HL-60 (cell line): ENCODE results near the gene SLC16A10.

Source experiments
- DNase-seq, 2 experiments: peaks; one replicate each; pipeline ENCODE4 v3.0.0-alpha.2; 2010 to 2020; ENCODE audit warnings: low read depth in 1 of 2, low spot score in 1 of 2
- H3K27ac ChIP-seq: fragments of 250-450 bp; sonication (Bioruptor Pico); replicated peaks from 2 replicates; pipeline ENCODE4 v1.5.1; 2020; ENCODE audit warnings: mild to moderate bottlenecking, moderate library complexity
- H3K27me3 ChIP-seq: fragments of 250-450 bp; sonication (Bioruptor Pico); 2 replicates; pipeline ENCODE4 v1.5.1; 2021; ENCODE audit warnings: mild to moderate bottlenecking, moderate library complexity; ENCODE audit not compliant: insufficient read depth, poor library complexity, severe bottlenecking
- H3K4me3 ChIP-seq: replicated peaks from 2 replicates; pipeline ENCODE4 v1.5.1; 2011; ENCODE audit warnings: mild to moderate bottlenecking, control low read depth, low read length; ENCODE audit not compliant: insufficient read depth
- GABPA ChIP-seq: IDR thresholded peaks from 2 replicates; pipeline ENCODE4 v1.6.1; 2012; ENCODE audit warnings: low read depth
- POLR2AphosphoS5 ChIP-seq: IDR thresholded peaks from 2 replicates; pipeline ENCODE4 v1.6.1; 2012; ENCODE audit warnings: low read depth
- SPI1 ChIP-seq: IDR thresholded peaks from 2 replicates; pipeline ENCODE4 v1.6.1; 2012; ENCODE audit warnings: low read depth, mild to moderate bottlenecking, borderline replicate concordance
- TF ChIP-seq, protein P1 (sequence below): IDR thresholded peaks from one replicate; pipeline ENCODE4 v1.5.1; 2011; ENCODE audit warnings: low read length, control low read depth, inconsistent platforms; ENCODE audit not compliant: insufficient read depth
- TF ChIP-seq, protein P2 (sequence below): IDR thresholded peaks from 2 replicates; pipeline ENCODE4 v1.6.1; 2012; ENCODE audit warnings: low read depth; ENCODE audit not compliant: insufficient replicate concordance

The SLC16A10 gene

DNA sequence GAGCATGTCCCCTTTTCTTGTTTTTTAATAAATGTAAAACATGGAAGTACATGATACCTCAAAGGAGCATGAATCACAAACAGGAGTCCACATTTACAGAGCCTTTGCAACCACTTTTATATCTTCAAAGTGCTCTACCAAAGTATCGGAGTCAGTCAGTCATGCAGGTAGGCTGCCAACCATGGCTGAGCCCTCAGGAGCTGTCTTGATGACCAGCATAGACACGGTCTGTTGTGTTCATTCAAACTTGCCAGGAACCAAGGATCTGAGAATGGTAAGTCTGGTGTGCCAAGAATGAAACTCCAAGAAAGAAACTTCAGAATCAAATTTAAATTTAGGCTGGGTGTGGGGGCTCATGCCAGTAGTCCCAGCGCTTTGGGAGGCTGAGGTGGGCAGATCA lies 111.5 kb downstream of the SLC16A10 start:
- no peak for DNase-seq
- H3K27ac ChIP-seq = no peak overlapping the region
- H3K27me3 ChIP-seq = no peaks in the 10 kb centered on the region
- H3K4me3 ChIP-seq = no peak overlapping the region
- TF ChIP-seq, protein P1, sequence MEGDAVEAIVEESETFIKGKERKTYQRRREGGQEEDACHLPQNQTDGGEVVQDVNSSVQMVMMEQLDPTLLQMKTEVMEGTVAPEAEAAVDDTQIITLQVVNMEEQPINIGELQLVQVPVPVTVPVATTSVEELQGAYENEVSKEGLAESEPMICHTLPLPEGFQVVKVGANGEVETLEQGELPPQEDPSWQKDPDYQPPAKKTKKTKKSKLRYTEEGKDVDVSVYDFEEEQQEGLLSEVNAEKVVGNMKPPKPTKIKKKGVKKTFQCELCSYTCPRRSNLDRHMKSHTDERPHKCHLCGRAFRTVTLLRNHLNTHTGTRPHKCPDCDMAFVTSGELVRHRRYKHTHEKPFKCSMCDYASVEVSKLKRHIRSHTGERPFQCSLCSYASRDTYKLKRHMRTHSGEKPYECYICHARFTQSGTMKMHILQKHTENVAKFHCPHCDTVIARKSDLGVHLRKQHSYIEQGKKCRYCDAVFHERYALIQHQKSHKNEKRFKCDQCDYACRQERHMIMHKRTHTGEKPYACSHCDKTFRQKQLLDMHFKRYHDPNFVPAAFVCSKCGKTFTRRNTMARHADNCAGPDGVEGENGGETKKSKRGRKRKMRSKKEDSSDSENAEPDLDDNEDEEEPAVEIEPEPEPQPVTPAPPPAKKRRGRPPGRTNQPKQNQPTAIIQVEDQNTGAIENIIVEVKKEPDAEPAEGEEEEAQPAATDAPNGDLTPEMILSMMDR = no peak
- no peak for TF ChIP-seq SPI1

DNA sequence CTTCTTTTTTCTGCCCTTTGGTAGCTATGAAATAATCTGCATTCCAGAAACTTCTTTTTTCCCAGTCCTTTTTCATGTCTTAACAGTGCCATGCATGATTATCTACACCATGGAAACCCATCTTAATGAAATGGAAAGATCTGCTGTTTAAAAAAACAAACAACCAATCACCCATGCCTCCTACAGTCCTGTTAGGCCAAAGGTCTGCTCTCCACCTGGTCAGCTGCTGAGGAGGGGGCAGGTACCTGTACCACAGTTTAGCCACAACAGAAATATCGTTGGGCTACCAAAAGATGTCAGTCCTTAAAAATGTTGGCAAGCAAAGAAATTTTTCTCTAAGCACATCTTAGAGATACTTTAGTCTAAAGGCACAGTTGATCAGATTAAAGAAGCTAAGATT lies 112.6 kb downstream of the SLC16A10 start:
- H3K27me3 ChIP-seq = no peaks in the 10 kb centered on the region
- TF ChIP-seq SPI1 (no peak), POLR2AphosphoS5 (no peak), GABPA (no peak)
- TF ChIP-seq, protein P2, sequence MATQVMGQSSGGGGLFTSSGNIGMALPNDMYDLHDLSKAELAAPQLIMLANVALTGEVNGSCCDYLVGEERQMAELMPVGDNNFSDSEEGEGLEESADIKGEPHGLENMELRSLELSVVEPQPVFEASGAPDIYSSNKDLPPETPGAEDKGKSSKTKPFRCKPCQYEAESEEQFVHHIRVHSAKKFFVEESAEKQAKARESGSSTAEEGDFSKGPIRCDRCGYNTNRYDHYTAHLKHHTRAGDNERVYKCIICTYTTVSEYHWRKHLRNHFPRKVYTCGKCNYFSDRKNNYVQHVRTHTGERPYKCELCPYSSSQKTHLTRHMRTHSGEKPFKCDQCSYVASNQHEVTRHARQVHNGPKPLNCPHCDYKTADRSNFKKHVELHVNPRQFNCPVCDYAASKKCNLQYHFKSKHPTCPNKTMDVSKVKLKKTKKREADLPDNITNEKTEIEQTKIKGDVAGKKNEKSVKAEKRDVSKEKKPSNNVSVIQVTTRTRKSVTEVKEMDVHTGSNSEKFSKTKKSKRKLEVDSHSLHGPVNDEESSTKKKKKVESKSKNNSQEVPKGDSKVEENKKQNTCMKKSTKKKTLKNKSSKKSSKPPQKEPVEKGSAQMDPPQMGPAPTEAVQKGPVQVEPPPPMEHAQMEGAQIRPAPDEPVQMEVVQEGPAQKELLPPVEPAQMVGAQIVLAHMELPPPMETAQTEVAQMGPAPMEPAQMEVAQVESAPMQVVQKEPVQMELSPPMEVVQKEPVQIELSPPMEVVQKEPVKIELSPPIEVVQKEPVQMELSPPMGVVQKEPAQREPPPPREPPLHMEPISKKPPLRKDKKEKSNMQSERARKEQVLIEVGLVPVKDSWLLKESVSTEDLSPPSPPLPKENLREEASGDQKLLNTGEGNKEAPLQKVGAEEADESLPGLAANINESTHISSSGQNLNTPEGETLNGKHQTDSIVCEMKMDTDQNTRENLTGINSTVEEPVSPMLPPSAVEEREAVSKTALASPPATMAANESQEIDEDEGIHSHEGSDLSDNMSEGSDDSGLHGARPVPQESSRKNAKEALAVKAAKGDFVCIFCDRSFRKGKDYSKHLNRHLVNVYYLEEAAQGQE = no peak
- TF ChIP-seq, protein P1 = no peak
- no peak overlapping the region for H3K4me3 ChIP-seq
- no peak overlapping the region for H3K27ac ChIP-seq
- DNase-seq = no peak

DNA sequence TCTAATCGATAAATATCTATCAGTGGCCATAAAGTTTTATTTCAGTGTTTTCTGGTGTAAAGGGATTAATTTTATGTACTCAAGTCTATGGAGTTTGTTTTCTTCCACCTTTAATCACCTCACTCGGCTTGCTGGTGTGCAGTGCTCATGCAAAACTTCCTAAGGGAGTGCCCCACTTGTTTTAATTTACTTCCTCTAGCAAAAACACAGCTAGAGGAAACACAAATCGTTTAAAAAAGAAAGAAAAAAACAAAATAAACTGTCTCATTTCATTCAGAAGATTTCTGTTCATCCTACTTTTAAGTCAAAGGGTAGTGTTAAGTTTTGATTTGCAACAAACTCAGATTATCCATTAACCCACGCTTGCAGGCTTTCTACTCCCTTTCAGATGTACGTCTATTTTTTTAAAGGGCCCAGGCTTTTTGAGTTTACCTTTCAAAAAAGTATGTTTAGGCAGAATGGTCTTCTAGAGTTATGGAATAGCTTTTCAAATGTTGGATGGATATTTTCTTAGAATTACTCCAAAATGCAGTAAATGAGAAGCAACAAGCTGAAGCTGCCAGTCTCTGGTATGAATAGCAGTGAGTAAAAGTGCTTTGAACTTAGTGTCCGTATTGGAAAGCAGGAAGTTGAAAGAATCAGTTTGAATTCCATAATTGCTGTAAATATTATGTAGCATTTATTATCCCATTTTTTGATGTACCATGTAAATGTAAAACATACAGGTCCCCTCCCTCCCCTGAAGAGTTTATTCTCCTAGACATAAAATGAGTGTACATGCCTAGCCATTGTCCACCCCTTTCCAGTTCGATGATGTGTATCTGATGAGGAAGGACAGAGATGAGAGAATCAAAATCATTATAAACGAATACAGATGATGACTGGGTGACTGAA lies 113.3 kb downstream of the SLC16A10 start:
- H3K27ac ChIP-seq = no peak overlapping the region
- H3K4me3 ChIP-seq = no peak overlapping the region
- DNase-seq = no peak
- no peaks in the 10 kb centered on the region for H3K27me3 ChIP-seq
- TF ChIP-seq SPI1 (no peak), POLR2AphosphoS5 (no peak), GABPA (no peak)
- TF ChIP-seq, protein P2 = no peak
- TF ChIP-seq, protein P1 = no peak

DNA sequence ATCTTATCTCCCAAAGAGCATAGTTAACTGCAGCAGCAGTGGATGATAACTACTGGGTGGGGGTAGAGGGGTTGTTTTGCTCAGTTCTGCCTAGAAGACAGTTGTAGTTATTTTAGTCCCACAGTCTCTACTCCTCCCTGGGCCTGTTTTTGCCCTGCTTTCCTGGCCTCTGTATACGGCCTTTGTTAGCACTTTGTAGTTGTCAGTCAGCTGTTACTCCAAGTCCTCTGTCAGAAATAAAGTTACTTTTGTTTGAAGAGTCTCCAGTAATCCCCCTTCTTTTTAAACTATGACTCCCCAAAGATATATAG lies 113.9 kb downstream of the SLC16A10 start:
- Histone ChIP-seq H3K27me3 (no peaks in the 10 kb centered on the region), H3K27ac (no peak overlapping the region), H3K4me3 (no peak overlapping the region)
- DNase-seq = no peak
- TF ChIP-seq GABPA (no peak), SPI1 (no peak), POLR2AphosphoS5 (no peak)
- TF ChIP-seq, protein P2 = no peak
- TF ChIP-seq, protein P1 = no peak
